Measurements from ENCODE around the gene UGT3A1.
"Not testable (repeated sequence)": the region's sequence is repeated elsewhere in the genome, so short reads cannot be mapped to it uniquely, and the experiment has no call there.

UGT3A1 gene

GRCh38 chr5:35990941-35991611 is at the start of gene UGT3A1:
TSS of gene UGT3A1 (minus strand) at chr5:35991390. CDS start at chr5:35991240, 150 bp downstream.
- DNase-seq (ENCODE audit: low read depth), result no peak

- DNase-seq (ENCODE audit: low read depth), result no peak
Observed at GRCh38 chr5:36035696-36036095, 44.5 kb upstream of the UGT3A1 start.

- DNase-seq (ENCODE audit: low read depth), result not testable (repeated sequence)
Observed at GRCh38 chr5:36034536-36035134, 43.4 kb upstream of the UGT3A1 start.

- DNase-seq (ENCODE audit: low read depth), result no peak
Observed at GRCh38 chr5:36033486-36033885, 42.3 kb upstream of the UGT3A1 start.

GRCh38 chr5:36033047-36033446 is 41.9 kb upstream of the UGT3A1 start:
- DNase-seq (ENCODE audit: low read depth), result no peak

- DNase-seq (ENCODE audit: low read depth), result no peak
Observed at GRCh38 chr5:36031223-36031622, 40.0 kb upstream of the UGT3A1 start.

GRCh38 chr5:36029914-36030313 is 38.7 kb upstream of the UGT3A1 start:
- DNase-seq (ENCODE audit: low read depth), result no peak

- DNase-seq (ENCODE audit: low read depth), result no peak
Observed at GRCh38 chr5:36028816-36029465, 37.8 kb upstream of the UGT3A1 start.

- no peak for DNase-seq (ENCODE audit: low read depth)
Observed at GRCh38 chr5:36027711-36028110, 36.5 kb upstream of the UGT3A1 start.

GRCh38 chr5:36026706-36027465 is 35.7 kb upstream of the UGT3A1 start:
- no peak for DNase-seq (ENCODE audit: low read depth)

- not testable (repeated sequence) for DNase-seq (ENCODE audit: low read depth)
Observed at GRCh38 chr5:36022246-36022645, 31.1 kb upstream of the UGT3A1 start.

- DNase-seq (ENCODE audit: low read depth), result not testable (repeated sequence)
Observed at GRCh38 chr5:36019584-36019983, 28.4 kb upstream of the UGT3A1 start.

GRCh38 chr5:36017622-36018021 is 26.4 kb upstream of the UGT3A1 start:
- DNase-seq (ENCODE audit: low read depth), result no peak

GRCh38 chr5:36017004-36017403 is 25.8 kb upstream of the UGT3A1 start:
- DNase-seq (ENCODE audit: low read depth), result no peak

GRCh38 chr5:36013182-36013581 is 22.0 kb upstream of the UGT3A1 start:
- DNase-seq (ENCODE audit: low read depth), result no peak

GRCh38 chr5:36009698-36010097 is 18.5 kb upstream of the UGT3A1 start:
- DNase-seq (ENCODE audit: low read depth), result no peak

- DNase-seq (ENCODE audit: low read depth), result no peak
Observed at GRCh38 chr5:36007366-36007765, 16.2 kb upstream of the UGT3A1 start.

- DNase-seq (ENCODE audit: low read depth), result no peak
Observed at GRCh38 chr5:36006163-36006562, 15.0 kb upstream of the UGT3A1 start.

- DNase-seq (ENCODE audit: low read depth), result no peak
Observed at GRCh38 chr5:36001032-36001431, 9.8 kb upstream of the UGT3A1 start.

GRCh38 chr5:35999547-35999946 is 8.4 kb upstream of the UGT3A1 start:
- no peak for DNase-seq (ENCODE audit: low read depth)

- DNase-seq (ENCODE audit: low read depth), result no peak
Observed at GRCh38 chr5:35996076-35996475, 4.9 kb upstream of the UGT3A1 start.

- no peak for DNase-seq (ENCODE audit: low read depth)
Observed at GRCh38 chr5:35990520-35990919, 670 bp downstream of the UGT3A1 start.

GRCh38 chr5:35988529-35988928 is 2.7 kb downstream of the UGT3A1 start:
- no peak for DNase-seq (ENCODE audit: low read depth)

Data from stimulated activated CD8-positive, alpha-beta memory T cell treated with anti-CD3 and anti-CD28 coated beads, Interleukin-12 subunit alpha, Interleukin-12 subunit beta, amount 100 ng/mL, for 4 hours (primary cell).